PC-9 (cell line): ENCODE measurements around the gene PCDH9. TPM values are rescaled to one million over a fixed set of nuclear protein-coding genes. Genes with fewer than 3 reads are reported as not detected.

Experiments used
- BruUV-seq: library from RNA; stranded (reverse); fragments of 400-500 nt; replicated peaks from 2 replicates; lab custom pipeline; 2021; lab: Mats Ljungman, UMichigan
- CTCF ChIA-PET: fragments of 300-600 bp; sonication (Branson Sonifier 250); formaldehyde crosslinking; loops from one replicate; lab custom pipeline; 2022; ENCODE audit warnings: antibody characterized with exemption; lab: Charles Lee
- POLR2A ChIA-PET: fragments of 300-600 bp; sonication (Branson Sonifier 250); formaldehyde crosslinking; loops from one replicate; lab custom pipeline; 2022; ENCODE audit warnings: antibody characterized with exemption; ENCODE audit not compliant: unreplicated experiment; lab: Charles Lee
- DNase-seq, 2 experiments: peaks; one replicate each; pipeline versions ENCODE4 v3.0.0 to v3.0.0-alpha.2; 2015 to 2022; ENCODE audit warnings: mixed read lengths in 1 of 2
- H2AFZ ChIP-seq: fragments of 200-600 bp; sonication (generic); 2 replicates; pipeline ENCODE4 v1.8.1; 2017; ENCODE audit warnings: antibody characterized with exemption
- H3F3A ChIP-seq: fragments of 200-600 bp; sonication (generic); 2 replicates; pipeline ENCODE4 v1.8.1; 2017; ENCODE audit warnings: antibody characterized with exemption, mild to moderate bottlenecking, low read depth; ENCODE audit not compliant: insufficient read depth
- H3K27ac ChIP-seq: fragments of 200-600 bp; sonication (generic); 2 replicates; pipeline ENCODE4 v1.6.1; 2016; ENCODE audit warnings: mixed run types
- H3K27me3 ChIP-seq: fragments of 200-600 bp; sonication (generic); 2 replicates; pipeline ENCODE4 v1.6.1; 2016; ENCODE audit warnings: low read depth, mixed run types; ENCODE audit not compliant: insufficient read depth
- H3K36me3 ChIP-seq: fragments of 200-600 bp; sonication (generic); 2 replicates; pipeline ENCODE4 v1.6.1; 2016; ENCODE audit warnings: low read depth, mixed run types
- H3K4me1 ChIP-seq: fragments of 200-600 bp; sonication (generic); replicated peaks from 2 replicates; pipeline ENCODE4 v1.6.1; 2016; ENCODE audit warnings: mixed run types; ENCODE audit not compliant: insufficient read depth
- H3K4me2 ChIP-seq: fragments of 200-600 bp; sonication (generic); 2 replicates; pipeline ENCODE4 v1.6.1; 2017; ENCODE audit warnings: mixed run types
- H3K4me3 ChIP-seq: fragments of 200-600 bp; sonication (generic); 2 replicates; pipeline ENCODE4 v1.6.1; 2016; ENCODE audit warnings: mixed run types
- H3K79me2 ChIP-seq: fragments of 200-600 bp; sonication (generic); 2 replicates; pipeline ENCODE4 v1.6.1; 2017; ENCODE audit warnings: low read depth, mixed run types
- H3K9me2 ChIP-seq: fragments of 200-600 bp; sonication (generic); 2 replicates; pipeline ENCODE4 v1.8.1; 2017; ENCODE audit warnings: mild to moderate bottlenecking; ENCODE audit not compliant: insufficient read depth
- H3K9me3 ChIP-seq: fragments of 200-600 bp; sonication (generic); 2 replicates; pipeline ENCODE4 v1.8.1; 2016; ENCODE audit warnings: low read depth; ENCODE audit not compliant: insufficient read depth
- H4K20me1 ChIP-seq: fragments of 200-600 bp; sonication (generic); 2 replicates; pipeline ENCODE4 v1.8.1; 2017; ENCODE audit not compliant: insufficient read depth
- EZH2 ChIP-seq: fragments of 200-600 bp; sonication (generic); IDR thresholded peaks from 2 replicates; pipeline ENCODE4 v1.8.0; 2017; ENCODE audit warnings: antibody characterized with exemption, low read depth
- intact Hi-C: fragments of 100-400 bp; cut with micrococcal nuclease; formaldehyde crosslinking; loops from one replicate; pipeline ENCODE4 v1.10.0; 2022; ENCODE audit not compliant: unreplicated experiment
- total RNA-seq: library from RNA; stranded (reverse); gene quantifications from 2 replicates; pipeline ENCODE4 v1.2.3, GENCODE V29; 2021
- TF ChIP-seq, protein P1 (sequence below): fragments of 200-600 bp; sonication (generic); conservative IDR thresholded peaks from 2 replicates; pipeline ENCODE4 v1.6.1; 2017; ENCODE audit warnings: mixed run types, antibody characterized with exemption, mild to moderate bottlenecking, moderate library complexity

The PCDH9 gene
- total RNA-seq, 1 experiment from 2014 or later = 0.37 TPM

DNA sequence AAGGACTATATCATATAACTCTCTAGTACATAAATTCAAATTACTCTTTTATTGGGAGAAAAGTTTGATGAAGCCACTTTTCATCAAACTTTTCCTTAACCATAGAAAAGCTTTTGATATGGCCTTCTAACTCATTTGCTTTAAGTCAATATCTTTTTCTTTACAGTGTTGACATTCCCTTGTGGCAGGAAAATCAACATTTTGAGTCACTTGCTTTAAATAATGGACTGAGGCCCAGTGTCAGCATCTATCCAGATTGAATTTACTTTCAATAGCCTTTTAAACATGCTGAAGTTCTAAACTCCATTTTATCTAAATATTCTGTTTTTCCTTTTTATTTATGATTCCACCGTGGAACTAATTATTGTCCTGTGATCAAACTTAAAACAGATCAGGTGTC, 62.7 kb downstream of the PCDH9 start:
- H3K4me3 ChIP-seq = no peak overlapping the region
- no peaks in the 10 kb centered on the region for H3K9me2 ChIP-seq
- H3F3A ChIP-seq = no peaks in the 10 kb centered on the region
- no peaks in the 10 kb centered on the region for H3K4me1 ChIP-seq
- H3K9me3 ChIP-seq = no peaks in the 10 kb centered on the region
- BruUV-seq = no TSS peak
- no peaks in the 10 kb centered on the region for H3K36me3 ChIP-seq
- H2AFZ ChIP-seq = no peak overlapping the region
- ChIA-PET POLR2A (no interaction called here), CTCF (no interaction called here)
- H4K20me1 ChIP-seq = no peaks in the 10 kb centered on the region
- TF ChIP-seq, protein P1, sequence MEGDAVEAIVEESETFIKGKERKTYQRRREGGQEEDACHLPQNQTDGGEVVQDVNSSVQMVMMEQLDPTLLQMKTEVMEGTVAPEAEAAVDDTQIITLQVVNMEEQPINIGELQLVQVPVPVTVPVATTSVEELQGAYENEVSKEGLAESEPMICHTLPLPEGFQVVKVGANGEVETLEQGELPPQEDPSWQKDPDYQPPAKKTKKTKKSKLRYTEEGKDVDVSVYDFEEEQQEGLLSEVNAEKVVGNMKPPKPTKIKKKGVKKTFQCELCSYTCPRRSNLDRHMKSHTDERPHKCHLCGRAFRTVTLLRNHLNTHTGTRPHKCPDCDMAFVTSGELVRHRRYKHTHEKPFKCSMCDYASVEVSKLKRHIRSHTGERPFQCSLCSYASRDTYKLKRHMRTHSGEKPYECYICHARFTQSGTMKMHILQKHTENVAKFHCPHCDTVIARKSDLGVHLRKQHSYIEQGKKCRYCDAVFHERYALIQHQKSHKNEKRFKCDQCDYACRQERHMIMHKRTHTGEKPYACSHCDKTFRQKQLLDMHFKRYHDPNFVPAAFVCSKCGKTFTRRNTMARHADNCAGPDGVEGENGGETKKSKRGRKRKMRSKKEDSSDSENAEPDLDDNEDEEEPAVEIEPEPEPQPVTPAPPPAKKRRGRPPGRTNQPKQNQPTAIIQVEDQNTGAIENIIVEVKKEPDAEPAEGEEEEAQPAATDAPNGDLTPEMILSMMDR = no peak
- TF ChIP-seq EZH2 = no peak
- no peak overlapping the region for H3K27ac ChIP-seq
- no peak overlapping the region for H3K4me2 ChIP-seq
- intact Hi-C loops = no loop called here
- DNase-seq = no peak
- no peaks in the 10 kb centered on the region for H3K27me3 ChIP-seq
- no peaks in the 10 kb centered on the region for H3K79me2 ChIP-seq

- BruUV-seq = no TSS peak
- Histone ChIP-seq H3K27me3 (no peaks in the 10 kb centered on the region), H3K27ac (no peak overlapping the region), H3K36me3 (no peaks in the 10 kb centered on the region), H2AFZ (no peak overlapping the region), H3K9me2 (no peaks in the 10 kb centered on the region), H3K4me1 (no peaks in the 10 kb centered on the region), H4K20me1 (no peaks in the 10 kb centered on the region), H3K4me3 (no peak overlapping the region), H3F3A (no peaks in the 10 kb centered on the region), H3K4me2 (no peak overlapping the region), H3K9me3 (peaks cover 4% of the 10 kb centered on the region; the same call in 1 of the 2 replicates), H3K79me2 (no peaks in the 10 kb centered on the region)
- POLR2A ChIA-PET = no interaction called here
- TF ChIP-seq, protein P1 = no peak
- TF ChIP-seq EZH2 = no peak
- CTCF ChIA-PET = no interaction called here
- DNase-seq = no peak
- intact Hi-C loops = no loop called here
Observed at GRCh38 chr13:67161176-67161575, 69.0 kb downstream of the PCDH9 start.

- H3K36me3 ChIP-seq = no peaks in the 10 kb centered on the region
- no peaks in the 10 kb centered on the region for H3K9me2 ChIP-seq
- H3K79me2 ChIP-seq = no peaks in the 10 kb centered on the region
- H3K27me3 ChIP-seq = no peaks in the 10 kb centered on the region
- ChIA-PET CTCF (no interaction called here), POLR2A (no interaction called here)
- H2AFZ ChIP-seq = no peak overlapping the region
- no TSS peak for BruUV-seq
- H3K9me3 ChIP-seq = peaks cover 4% of the 10 kb centered on the region; the same call in 1 of the 2 replicates
- H3K4me3 ChIP-seq = no peak overlapping the region
- no peak for DNase-seq
- H3F3A ChIP-seq = no peaks in the 10 kb centered on the region
- H3K27ac ChIP-seq = no peak overlapping the region
- no peaks in the 10 kb centered on the region for H4K20me1 ChIP-seq
- intact Hi-C loops = no loop called here
- no peak overlapping the region for H3K4me2 ChIP-seq
- no peaks in the 10 kb centered on the region for H3K4me1 ChIP-seq
- TF ChIP-seq EZH2 = no peak
- TF ChIP-seq, protein P1 = no peak
Observed at GRCh38 chr13:67158903-67159302, 71.2 kb downstream of the PCDH9 start.
